Peyer's patch (tissue), 4 donors: Measurements from ENCODE around the gene PRSS36.

Experiments used
- POLR2A ChIP-seq, 2 donors: fragments of 450-650 bp; IDR thresholded peaks; one replicate each; pipeline ENCODE4 v1.5.1; 2017; ENCODE audit warnings: antibody characterized with exemption in 2 of 2, mild to moderate bottlenecking in 2 of 2, moderate library complexity in 2 of 2
- TF ChIP-seq, protein P1 (sequence below), 6 experiments: fragments of 450-650 bp in 4 of 6; fragments of 200-600 bp in 2 of 6; sonication (generic) in 1 of 6; IDR thresholded peaks; one replicate each; pipeline ENCODE4 v1.5.1; 2017 to 2019; ENCODE audit warnings: antibody characterized with exemption in 6 of 6, mild to moderate bottlenecking in 3 of 6, moderate library complexity in 1 of 6

DNA sequence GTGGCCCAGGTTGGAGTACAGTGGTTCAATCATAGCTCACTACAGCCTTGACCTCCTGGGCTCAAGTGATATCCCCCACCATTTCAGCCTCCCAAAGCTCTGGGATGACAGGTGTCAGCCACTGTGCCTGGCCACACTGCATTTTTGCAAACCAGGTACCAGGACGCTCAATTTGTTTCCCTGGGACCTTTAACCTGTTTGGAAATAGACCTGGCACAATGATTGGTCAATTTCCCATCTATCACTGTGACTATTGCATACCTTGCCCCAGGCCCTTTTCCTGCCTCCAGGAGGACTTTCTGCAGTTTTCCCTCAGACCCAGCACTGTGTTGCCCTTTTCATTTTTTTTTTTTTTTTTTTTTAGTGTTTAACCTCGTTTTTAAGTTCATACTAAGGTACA lies 19.0 kb upstream of the PRSS36 start:
- TF ChIP-seq, protein P1, sequence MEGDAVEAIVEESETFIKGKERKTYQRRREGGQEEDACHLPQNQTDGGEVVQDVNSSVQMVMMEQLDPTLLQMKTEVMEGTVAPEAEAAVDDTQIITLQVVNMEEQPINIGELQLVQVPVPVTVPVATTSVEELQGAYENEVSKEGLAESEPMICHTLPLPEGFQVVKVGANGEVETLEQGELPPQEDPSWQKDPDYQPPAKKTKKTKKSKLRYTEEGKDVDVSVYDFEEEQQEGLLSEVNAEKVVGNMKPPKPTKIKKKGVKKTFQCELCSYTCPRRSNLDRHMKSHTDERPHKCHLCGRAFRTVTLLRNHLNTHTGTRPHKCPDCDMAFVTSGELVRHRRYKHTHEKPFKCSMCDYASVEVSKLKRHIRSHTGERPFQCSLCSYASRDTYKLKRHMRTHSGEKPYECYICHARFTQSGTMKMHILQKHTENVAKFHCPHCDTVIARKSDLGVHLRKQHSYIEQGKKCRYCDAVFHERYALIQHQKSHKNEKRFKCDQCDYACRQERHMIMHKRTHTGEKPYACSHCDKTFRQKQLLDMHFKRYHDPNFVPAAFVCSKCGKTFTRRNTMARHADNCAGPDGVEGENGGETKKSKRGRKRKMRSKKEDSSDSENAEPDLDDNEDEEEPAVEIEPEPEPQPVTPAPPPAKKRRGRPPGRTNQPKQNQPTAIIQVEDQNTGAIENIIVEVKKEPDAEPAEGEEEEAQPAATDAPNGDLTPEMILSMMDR (IDR thresholded peaks at IDR 0.05): no peak
- no peak for TF ChIP-seq POLR2A (IDR thresholded peaks at IDR 0.05)
